ENCODE data around the gene PEG3.

The PEG3 gene

DNA sequence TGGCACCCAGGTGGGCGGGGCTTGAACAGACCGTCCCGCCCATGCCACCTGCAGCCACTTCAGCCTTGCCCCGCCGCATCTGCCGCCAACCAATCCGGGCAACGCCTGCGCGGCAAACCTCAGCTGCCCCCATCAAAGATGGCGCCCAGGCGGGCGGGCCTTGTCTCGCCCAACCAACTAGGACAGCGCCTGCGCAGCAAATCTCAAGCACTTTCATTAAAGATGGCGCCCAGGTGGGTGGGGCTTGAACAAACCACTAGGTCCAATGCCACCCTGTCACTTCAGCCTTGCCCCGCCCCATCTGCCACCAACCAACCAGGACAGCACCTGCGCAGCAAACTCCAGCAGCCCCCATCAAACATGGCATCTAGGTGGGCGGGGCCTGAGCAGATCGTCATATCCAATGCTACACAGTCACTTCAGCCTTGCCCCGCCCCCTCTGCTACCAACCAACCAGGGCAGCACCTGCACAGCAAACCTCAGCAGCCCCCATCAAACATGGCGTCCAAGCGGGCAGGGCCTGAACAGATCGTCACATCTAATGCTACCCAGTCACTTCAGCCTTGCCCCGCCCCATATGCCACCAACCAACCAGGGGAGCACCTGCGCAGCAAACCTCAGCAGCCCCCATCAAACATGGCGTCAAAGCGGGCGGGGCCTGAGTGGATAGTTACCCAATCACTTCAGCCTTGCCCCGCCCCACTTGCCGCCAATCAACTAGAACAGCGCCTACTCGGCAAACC is 1.4 kb downstream of the PEG3 start:
- no peak for DNase-seq

DNA sequence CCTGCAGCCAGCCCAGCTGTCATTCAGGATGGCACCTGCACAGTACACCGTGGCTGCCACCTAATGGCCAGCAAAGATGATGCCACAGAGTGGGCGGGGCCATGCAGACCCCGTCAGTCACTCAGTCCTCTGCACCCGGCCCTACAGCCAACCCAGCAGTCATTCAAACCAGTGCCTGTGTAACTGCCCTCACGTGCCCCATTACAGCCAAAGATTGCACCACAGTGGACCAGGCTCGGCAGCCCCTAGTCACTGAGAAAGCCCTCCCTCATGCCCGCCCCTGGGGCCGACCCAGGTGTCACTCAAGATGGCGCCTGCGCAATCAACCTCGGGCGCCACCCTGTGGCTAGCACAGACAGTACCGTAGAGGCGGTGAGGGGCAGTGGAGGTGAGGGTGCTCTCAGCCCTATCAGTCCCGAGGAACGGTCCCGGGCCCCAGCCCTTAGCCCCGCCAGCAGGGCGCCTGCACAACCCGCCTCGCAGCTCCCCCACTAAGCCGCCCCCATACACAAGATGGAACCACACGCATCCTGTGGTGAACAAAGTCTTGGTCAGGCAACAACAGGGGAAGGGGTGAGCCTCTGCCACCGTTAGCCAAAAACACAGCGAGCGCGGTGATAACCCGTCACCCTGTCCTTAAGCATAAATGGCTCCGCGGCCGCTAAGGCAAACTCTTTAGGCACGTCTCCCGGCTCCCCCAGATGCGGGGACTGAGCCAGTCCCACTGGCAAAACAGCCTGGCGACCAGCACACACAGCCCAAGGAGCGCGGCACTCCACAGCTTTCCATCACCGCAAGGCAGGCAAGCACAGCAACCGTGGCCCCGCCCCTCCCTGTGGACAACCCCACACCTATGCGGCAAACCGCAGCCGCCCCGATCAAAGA is 2.3 kb downstream of the PEG3 start:
- no peak for DNase-seq

DNA sequence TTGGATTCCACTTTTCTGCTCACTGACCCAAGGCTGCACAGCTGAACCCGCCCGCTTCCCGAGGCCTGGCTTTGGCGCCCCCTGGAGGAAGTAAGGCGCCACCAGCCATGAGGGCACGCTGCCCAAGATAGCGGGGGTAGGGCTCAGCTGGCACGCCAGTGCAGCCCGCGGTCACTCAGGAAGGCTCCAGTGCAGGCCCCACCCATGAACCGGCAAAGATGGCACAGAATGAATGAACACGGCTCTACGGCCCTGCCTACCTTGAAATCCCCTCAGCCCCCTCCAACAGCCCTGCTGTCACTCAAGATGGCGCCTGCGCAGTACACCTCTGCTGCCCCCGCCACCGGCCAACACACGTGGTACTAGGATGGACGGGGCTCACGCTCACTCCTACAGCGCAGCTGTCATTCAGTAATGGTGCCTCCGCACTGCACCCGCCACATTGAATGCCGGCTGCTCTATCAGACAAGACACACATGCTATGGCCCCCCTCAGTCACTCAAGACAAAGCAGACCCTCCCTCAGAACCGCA is 3.0 kb downstream of the PEG3 start:
- no peak for DNase-seq

DNA sequence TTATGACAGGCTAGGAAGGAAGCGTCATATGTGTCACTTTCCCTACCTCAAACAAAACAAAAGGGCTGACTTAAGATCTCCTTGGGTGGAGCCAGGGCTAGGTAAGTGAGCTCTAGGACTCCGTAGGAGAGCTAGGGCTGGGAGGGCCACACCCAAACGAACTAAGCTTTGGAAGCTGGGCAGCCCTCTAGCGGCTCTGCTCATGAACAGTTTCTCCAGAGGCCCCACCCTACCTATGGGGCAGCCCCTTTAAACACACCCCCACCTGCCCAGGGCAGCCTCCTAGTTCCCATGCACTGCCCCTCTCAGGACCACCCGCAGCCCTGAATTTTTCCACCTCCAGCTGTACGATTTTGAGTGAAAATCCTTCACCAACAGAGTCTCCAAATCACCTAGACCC is 3.5 kb downstream of the PEG3 start:
- no peak for DNase-seq

DNA sequence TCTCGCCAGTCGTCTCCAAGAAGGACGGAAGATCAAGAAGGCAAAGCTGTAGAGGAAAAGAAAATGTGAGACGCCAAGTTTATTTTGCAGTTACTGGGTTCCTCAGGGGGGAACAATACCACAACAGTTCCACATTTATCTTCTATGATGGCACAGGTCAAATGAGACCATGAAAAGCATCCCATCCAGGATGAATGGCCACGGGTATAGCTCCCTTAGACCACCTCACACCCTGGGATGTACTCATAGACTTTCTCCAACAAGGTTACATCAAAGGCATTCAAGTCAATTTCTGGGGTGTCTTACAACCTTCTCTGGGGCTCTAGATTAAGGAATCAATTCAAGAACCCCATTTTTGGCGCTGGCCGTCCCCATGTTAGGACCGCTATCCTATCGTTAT is 4.5 kb downstream of the PEG3 start:
- no peak for DNase-seq

DNA sequence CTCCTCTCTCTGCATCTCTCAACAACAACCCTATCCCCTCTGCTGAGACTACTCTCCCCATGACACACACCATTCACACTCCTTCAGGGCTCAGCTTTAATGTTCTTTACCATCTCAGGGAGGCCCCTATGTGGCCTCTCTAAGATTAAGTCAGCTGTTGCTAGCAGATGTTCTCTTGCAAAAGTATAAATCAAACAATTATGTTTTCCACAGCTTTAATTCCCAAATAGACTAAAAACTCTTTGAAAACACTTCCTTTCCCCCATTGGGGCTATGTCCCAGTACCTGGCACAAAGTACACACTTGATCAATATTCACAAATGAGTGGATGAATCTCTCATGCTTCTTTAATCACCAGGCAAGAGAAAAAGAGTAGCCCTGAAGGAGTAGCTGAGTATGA is 5.1 kb downstream of the PEG3 start:
- DNase-seq: no peak

DNA sequence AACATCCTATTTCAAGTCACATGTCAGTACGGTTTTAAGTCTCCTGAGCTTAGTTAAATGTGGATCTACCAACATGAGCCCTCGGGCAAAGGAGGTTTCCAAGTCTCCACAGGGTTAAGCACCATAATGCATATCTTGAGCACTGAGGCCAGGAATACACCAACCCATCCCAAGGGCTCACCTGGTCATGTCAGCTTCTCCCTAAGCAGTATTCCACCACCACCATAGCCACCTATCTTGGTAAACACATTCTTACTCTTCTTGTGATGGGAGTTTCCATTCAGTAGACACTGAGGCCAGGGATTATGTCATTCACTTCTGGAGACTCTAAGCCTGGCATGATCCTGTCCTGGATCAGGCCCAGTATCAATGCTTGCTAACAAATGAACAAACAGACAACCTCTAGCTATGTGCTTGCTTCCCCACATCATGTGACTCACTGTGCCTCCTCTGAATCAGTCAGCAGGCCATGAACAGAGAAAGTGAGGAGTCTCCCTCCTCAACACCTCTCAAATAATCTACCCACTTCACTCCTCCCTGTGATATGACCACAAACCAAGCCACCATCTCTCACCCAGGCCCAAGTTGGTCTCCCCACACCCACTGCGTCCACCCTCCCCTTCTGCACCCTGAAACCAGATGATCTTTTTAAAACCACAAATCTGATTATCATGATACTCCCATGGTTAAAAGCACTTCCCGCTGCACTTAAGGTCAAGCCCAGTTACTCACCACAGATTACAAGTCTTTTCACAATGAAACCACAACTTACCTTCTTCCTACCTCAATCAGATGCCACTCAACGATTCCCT is 5.8 kb downstream of the PEG3 start:
- no peak for DNase-seq

DNA sequence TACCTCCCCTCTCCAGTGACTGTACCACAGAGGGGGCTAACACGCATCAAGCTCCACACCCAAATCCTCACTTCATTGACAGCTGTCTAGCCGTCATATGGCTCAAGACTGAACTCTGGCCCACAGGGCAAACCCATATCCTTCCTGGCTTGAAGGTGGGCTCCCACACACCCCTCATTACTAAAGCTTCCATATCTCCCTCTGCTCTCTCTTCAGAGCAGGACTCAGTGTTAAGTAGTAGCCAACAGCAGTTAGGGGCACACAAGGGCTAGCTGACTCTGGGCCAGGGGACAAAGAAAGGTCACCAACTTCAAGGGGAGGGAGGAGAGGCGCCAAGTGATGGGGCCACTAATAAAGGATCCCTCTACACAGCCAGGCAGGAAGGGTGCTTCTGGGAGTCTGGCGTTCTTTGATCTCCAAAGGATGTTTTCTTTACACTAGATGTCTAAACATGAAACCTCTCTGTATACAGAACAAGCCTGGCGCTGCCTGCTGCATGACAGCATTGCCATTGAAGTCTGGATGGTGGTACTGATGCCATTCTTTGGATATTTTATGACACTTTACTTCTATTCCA is 8.1 kb downstream of the PEG3 start:
- DNase-seq: no peak

DNA sequence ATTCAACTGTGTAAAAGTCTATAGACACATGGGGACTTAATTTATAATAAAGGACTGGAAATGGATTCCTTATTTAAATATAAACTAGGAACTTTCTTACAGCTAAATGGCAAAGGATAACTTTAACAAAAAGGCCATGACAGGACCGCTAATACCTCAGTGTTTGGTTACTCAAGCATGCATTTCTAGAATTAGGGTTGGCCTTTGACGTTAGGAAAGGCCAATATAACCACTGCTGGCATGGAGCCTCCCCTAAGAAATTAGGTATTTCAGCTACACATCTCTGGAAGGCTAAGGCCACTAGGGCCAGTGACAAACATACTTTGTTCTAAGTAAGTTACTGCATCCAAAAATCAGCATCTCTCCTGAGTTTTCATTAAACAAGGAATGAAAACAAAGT is 9.3 kb downstream of the PEG3 start:
- DNase-seq: no peak

DNA sequence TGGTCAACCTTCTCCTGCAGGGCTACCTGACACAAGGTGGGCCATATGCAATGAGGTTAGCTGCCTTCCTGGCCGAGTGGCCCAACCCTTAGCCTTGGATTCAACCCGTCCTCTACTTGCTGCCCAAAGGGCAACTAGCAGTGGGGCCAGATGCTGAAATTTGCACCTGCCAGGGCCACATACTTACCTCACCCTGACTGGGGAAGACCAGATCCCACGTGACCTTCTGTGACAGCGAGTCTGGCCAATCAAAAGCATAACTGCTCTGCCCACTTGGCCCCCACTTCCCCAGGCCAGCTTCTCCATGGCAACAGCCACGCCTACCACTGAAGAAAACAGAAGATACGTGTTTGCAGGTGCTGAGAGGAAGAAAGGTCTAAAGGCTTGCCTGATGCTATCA is 10.9 kb downstream of the PEG3 start:
- no peak for DNase-seq

DNA sequence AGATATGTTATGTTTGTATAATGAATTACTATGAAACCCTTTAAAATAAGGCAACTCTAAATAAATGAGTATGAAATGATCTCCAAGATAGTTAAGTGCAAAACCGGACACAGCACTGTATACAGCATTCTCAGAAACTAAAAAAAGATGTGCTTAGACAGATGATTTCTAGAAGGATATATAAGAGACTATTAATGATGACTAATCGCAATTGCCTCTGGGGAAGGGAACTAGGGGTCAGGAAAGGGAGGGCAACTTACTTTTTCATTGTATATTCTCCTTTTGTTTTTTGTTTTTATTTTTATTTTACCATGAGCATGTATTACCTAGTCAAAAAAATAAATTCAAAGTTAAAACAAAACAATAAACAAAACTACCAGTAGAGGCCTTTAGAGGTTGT is 12.8 kb downstream of the PEG3 start:
- DNase-seq: no peak

DNA sequence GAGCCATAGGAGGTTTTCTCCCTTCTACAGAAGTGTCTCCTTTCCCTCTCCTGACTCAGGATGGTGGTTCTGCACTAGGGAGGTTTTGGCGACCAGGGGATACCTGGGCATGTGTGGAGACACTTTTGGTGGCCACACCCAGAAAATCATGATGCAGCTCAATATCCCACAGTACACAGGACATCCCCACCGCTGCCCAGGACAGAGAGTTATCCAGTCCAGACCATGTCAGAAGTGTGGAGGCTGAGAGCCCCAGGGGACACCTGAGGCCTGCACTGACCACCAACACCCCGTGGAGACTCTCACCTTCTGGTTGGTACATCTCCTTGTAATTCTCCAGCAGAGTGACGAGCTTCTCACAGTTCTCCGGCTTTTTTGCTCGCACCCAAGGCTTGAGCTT is 16.6 kb downstream of the PEG3 start:
- DNase-seq: no peak

DNA sequence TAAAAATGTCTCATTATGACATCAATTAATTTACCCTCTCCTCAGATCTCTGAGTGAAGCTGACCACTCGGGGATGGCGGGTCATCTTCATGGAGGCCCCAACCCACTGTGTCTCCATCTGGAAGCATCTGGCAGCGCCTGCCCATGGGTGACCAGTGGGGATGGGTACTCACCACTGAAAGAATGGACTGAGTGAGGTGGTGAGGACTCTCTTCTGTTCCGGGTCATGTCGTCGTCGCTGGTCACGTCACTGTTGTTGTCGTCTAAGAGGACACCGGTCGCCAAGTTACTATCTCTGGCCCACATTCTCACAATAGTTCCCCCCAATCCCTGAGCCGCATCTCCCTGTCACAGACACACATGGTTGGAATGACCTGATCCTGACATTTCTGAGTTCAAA is 17.1 kb downstream of the PEG3 start:
- DNase-seq: no peak

DNA sequence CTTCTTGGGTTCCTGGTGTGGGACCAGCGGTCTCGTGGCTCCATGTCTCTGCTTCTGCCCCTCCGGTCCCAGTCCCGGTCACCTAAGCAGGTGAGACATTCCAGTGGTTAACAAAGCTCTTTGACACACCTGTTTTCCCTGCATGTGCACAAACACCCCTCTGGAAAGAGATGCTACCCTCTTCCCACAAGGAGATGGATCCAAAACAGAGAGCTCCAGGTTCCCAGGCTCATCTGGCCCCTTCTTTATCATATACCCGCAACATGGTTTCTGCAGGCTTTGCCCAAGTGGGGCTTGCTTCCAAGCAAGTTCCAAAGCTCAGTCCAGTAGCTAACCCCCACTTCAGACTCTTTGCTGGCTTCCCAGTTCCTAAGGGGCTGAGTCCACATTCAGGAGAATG is 17.8 kb downstream of the PEG3 start:
- DNase-seq: no peak

DNA sequence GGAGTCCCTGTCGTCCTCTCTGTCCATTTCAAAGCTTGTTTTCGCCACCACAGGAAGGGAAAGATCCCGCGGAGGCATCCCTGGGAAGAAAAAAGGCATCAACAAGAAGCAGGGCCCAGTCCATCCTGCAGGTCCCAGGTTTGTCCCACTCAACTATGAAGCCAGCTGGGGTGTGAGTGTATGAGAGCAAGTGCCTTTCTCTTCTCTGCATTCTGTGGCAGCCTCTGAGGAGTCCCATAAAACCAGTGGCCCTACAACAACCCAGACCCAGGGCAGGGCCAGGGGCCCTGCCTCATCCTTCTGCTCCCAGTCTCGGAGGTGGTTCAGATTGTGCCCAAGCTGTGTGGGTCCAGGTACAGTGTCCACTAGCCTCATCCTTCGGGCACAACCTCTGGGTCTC is 18.9 kb downstream of the PEG3 start:
- no peak for DNase-seq

DNA sequence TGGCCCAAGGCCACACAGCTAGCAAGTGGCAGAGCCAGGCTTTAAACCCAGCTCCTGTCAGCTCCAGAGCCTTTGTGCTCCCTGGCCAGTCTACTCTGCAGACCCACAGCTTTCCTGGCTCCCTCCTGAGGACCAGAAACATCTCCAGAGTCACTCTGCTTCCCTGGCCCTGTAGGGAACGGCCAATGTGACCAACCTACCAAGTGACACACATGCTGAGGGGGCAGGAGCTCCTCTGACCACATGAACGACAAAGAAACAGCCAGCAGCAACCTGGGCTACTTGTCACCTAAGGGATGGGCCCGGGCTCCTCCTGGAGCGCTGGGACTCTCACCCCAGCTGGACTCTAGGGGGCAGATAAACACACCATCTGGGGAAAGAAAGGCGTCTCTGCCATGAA is 19.3 kb downstream of the PEG3 start:
- no peak for DNase-seq

DNA sequence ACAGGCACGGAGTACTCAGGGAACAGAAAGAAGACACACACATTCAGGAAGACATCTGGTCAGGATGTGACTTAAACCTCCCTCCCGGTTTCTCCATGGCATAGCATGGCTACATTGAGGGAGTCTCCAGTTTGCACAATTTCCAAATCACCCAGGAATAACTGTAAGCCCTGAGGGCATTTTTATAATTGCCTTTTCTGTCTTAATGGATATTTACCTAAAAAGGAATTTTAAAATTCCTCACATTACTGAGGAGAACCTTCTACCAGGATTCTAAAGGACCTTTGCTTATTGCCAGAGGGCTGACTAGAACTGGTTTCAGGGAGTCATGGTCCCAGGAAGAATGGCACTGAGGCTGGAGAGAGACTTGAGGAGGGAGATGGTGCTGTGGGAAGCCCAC is 21.4 kb downstream of the PEG3 start:
- no peak for DNase-seq

DNA sequence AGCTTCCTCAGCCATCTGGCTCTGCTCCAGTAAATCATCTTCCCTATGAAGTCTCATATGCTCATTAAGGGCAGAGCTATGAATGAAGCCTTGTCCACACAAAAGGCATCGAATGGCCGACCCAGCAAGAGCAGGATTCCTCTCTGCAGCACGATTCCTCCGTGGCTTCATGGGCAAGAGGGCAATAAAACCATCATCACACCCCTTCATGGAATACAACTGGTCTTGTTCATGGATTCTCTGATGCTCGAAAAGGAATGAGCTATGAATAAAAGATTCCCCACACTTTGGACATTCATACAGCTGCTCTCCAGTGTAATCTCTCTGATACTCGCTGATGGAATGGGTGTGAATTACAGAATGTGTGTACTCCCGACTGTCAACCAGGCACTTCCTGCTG is 25.9 kb downstream of the PEG3 start:
- DNase-seq: no peak

DNA sequence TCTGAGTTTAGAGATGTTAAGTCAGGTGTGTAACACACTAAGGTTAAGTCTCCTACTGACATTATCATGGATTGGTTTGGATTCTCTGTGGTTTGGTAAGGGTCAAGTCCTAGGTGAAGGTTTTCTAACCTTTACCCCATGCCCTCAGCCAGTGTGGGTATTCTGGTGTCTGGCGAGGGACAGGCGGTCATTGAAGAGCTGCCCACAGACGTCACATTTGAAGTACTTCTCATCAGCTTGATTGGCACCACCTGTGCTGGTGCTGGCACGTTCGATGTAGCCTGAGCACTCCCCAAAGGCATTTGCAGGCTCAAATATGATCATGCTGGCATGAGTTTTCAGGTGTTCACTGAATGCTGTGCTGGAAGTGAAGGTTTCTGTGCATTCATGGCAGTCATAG is 27.0 kb downstream of the PEG3 start:
- DNase-seq: no peak

DNA sequence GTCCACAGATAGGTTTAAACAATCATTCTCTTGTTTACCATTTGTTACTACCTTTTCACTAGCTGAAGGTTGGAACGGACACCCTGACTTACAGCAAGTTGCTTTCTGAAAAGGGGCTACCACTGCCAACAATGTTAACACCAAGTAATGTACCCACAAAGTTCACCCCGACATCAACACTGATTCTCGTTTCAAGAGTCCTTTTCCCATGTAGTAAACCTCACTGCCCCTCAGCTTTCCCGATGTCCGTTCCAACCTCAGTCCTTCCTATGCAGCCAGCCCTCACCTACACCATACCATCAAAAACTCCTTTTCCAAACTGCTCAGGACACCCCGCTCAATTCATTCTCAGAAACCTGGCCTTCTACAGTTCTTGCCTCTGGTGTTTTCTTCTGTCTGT is 29.0 kb downstream of the PEG3 start:
- no peak for DNase-seq

DNA sequence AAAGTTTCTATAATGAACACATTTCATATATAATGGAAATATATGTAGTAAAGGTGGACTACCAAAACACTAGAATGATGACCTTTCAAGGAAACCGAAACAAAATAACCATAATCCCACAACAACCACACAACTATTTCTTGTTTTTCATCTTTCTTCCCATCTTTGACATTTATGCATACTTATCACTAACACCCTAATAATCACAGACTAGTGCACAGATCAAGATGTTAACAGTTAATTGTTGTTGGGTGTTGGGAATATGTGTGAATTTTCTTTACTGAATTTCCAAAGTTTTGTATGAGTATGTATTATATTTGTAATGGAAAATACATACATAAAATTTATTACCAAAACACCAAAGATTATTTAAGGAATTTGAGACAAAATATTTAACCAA is 30.3 kb downstream of the PEG3 start:
- no peak for DNase-seq

DNA sequence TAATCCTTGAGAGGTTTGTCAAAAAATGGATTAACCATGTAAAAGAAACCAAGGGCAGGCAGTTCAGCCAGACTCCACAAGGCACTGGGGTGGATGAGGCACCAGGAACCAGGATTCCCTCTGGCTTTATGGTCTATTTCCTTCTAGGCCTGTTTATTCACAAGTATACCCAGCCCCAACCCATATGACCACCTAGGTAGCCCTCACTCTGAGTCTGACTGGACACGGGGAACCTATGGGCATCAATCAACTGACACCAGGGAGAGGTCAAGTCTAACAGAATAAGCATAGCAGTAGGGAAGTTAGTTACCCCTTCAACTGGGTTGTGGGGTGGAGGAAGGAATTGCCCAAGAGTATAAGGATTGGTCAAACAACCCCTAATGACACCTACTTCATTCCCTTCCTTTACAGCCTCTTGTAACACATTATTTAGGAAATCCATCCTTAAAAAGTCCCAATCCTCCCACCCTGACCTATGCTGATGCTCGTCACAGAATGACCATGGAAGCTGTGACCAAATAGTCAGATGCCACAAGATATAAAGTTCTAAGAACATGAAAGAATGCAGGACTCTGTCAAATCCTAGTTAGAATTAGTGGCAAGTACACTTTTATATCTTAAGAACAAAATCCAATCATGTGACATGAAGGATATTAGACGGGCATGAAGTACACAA is 31.7 kb downstream of the PEG3 start:
- no peak for DNase-seq

DNA sequence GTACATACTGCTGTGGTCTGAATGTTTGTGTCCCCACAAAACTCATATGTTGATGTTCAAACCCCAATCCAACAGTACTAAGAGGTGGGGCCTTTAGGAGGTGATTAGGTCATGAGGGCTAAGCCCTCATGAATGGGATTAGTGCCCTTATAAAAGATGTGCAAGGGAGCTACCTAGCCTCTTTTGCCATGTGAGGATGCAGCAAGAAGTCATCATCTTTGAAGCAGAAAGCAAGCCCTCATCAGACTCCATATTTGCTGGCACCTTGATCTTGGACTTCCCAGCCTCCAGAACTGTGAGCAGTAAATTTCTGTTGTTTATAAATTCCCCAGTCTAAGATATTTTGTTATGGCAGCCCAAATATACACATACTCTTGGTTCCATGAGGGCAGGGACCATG is 33.9 kb downstream of the PEG3 start:
- DNase-seq: no peak

All from NCI-H774 (cell line).